GM18909 (cell line): ENCODE measurements around the gene DPP6.
"Not testable (repeated sequence)": the region's sequence is repeated elsewhere in the genome, so short reads cannot be mapped to it uniquely, and the experiment has no call there.

ENCODE experiments used
- ATAC-seq: cut with Tn5 transposase; IDR thresholded peaks from one replicate; pipeline ENCODE4 v1.9.1; 2021; ENCODE audit warnings: mild to moderate bottlenecking; ENCODE audit not compliant: unreplicated experiment, poor library complexity

DPP6 gene

GRCh38 chr7:154640266-154640865 is 588.2 kb downstream of the DPP6 start:
- ATAC-seq, result no peak

DNA sequence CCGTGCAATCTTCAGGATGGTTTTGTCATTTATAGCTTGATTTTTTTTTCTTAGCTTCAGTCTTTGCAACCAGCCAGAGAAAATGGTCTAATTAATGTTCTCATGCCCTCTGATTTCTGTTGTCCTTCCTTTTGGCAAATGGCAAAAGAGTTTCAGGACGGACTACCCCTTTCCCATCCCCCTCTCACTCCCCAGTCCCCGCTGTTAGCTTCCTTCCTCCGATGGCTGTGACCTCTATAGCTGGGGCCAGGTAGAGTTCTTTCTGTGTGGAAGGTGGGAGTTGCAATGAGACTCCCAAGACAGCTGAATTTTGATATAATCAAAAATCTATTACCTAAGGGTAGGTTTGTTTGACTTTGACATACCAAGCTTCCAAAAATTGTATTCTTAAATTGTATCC is 588.7 kb downstream of the DPP6 start:
- no peak for ATAC-seq

- no peak for ATAC-seq
Measured at GRCh38 chr7:154644366-154644765, 592.2 kb downstream of the DPP6 start.

GRCh38 chr7:154646126-154647013 is 594.2 kb downstream of the DPP6 start:
- ATAC-seq, result no peak

GRCh38 chr7:154647625-154648024 is 595.4 kb downstream of the DPP6 start:
- no peak for ATAC-seq

- ATAC-seq, result no peak
Measured at GRCh38 chr7:154649015-154649414, 596.8 kb downstream of the DPP6 start.

DNA sequence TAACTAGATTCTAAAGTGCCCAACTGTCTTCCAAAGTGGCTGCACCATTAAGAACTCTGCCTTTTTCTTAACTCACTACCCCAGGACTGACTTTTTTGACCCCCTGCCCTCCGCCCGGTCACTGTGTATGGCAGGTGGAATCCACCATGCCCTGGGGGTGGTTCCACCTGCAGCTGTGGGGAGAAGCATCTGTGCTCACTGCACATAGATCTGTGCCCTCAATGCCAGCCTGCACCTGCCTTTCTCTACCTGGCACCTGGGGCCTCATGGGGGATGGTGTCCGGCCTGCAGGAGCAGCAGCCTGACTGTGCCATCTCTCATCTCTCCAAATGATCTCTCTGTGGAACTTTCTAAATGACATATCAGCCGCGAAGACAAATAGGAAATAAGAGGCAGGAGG is 597.2 kb downstream of the DPP6 start:
- no peak for ATAC-seq

GRCh38 chr7:154650275-154650674 is 598.1 kb downstream of the DPP6 start:
- ATAC-seq, result no peak

DNA sequence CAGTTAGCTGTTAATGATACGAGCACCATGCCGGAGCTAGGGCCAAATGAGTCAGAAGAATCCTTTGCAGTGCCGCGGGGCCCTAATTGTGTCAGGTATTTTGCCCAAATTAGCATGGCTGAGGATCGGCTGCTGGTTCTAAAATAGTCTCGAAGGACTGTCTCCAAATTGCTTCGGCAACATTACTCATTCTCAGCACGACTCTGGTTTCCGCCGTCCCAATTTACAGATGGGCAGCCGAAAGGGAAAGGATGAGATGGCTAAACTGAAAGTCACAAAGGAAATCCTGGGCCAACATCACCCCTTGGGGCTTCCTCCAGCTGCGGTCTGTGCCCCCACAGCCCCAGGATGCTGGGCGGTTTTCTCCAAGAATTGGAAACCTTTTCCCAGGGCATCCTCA is 599.3 kb downstream of the DPP6 start:
- ATAC-seq, result no peak

DNA sequence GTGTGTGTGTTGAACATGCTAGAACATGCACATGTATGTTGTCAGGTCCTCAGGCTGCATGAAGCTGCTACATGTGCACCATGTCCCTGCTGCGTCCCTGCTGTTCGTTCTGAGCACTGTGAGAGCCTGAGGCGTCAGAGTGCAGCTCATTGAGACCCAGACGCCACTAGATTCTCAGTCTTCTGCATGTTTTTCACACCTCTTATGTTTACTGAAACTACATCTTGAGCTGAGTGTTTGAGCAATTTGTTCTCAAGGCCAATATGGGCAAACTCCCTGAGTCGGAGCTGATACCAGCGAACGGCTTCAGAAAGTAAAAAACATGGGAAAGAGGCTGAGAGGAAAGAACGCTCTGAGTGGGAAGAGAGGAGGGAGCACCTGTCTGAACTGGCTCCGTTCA is 600.4 kb downstream of the DPP6 start:
- ATAC-seq, result no peak

GRCh38 chr7:154653281-154653680 is 601.1 kb downstream of the DPP6 start:
- no peak for ATAC-seq

GRCh38 chr7:154656618-154657017 is 604.4 kb downstream of the DPP6 start:
- no peak for ATAC-seq

DNA sequence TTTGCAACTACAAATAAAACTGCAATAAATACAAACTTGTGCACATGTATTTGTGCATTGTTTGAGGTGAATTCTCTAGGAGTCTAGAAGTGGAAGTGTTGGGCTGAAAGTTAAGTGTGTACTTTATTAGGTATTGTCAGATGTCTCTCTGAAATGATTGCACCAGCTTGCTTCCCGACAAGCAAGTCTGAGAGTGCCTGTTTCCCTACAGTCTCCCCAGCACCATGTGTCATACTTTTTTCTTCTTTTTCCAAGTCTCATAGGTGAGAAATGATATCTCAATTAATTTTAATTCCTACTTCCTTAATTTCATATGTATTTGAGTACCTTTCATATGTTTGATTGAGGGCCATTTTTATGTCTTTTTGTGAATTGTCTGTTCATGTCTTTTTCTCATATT is 614.6 kb downstream of the DPP6 start:
- ATAC-seq, result no peak

DNA sequence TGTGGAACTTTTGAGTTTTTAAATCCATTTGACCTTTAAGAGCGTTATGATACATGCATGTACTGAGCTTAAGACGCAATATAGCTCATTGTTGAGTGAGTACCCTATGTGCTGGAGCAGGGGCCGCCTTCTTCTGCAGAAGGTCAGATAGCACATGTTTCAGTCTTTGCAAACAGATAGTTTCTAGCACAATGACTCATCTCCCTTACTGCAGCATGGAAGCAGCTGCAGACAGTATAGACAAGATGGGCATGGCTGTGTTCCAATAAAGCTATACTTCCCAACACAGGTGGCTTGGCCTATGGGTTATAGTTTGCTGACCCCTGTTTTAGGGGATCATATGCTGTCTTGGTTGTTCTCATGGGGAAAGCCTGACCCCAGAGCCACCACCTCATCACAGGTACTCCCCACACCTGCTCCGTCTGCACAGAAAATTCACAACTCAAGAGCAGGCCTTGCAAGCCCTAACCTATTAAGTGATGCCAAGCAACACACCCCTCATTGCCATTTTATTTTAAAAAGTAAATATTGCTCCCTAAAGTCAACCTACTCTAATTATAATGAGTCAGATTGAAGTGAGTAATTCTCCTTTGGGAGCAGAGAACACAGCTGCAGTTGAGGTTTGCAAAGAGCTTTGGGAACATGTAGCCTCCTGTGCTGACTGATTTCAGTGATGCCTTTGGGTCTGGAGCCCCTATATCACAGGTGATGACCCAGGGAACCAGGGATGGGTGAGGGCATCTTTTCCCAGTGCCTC is 620.6 kb downstream of the DPP6 start:
- no peak for ATAC-seq

- no peak for ATAC-seq
Measured at GRCh38 chr7:154674191-154674590, 622.0 kb downstream of the DPP6 start.

- ATAC-seq, result no peak
Measured at GRCh38 chr7:154675560-154675959, 623.4 kb downstream of the DPP6 start.

- ATAC-seq, result not testable (repeated sequence)
Measured at GRCh38 chr7:154676033-154676421, 623.8 kb downstream of the DPP6 start.

DNA sequence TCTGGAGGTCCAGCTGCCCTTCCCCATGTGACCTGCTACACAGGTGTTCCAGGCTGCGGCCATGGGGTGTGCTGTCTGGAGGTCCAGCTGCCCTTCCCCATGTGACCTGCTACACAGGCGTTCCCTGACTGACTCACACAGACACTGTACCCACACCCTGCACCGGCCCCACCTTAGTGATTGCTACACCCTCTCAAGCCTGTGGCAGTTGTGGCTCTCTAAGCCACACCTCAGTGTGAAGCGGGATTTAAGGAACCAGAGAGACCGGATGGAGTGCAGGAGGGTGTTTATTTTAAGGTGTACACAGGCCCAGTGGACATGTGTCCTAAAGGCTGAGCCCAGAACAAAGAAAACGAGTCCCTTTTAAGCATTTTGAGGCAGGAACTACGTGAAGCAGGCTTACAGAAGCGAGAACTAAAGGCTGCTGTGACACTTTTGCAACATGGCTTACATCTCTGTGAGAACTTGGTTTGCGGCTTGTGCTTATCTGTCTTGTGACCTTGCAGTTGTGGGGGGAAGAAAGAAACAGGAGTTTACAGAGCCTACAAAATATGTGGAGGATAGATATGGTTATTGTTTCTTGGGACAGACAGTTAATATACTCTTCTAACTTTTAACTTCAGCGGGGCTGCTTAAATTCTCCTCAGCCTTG is 624.4 kb downstream of the DPP6 start:
- ATAC-seq, result no peak

DNA sequence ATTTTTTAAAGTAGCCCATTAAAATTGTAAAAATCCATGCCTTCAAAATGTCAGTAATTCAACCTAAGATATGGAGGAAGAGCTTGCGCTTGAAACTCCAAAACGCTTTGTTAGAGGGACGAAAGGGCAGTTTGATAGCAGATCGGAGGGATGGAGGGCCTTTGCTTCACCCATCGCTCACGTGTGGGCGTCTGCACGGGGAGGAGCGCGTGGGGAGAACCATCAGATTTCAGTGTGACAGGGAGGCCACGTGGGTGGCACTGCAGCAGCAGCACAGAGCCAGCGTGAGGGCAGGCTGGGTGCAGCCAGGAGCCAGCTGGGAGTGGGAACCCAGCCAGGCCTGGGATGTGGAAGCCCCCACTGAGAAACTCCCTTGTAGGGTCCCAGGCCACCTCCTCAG is 625.3 kb downstream of the DPP6 start:
- ATAC-seq, result no peak

- not testable (repeated sequence) for ATAC-seq
Measured at GRCh38 chr7:154678001-154678550, 625.9 kb downstream of the DPP6 start.
